ENCODE measurements around the gene KRT77.

- TF ChIP-seq BHLHE40 (IDR thresholded peaks at IDR 0.05; ENCODE audit: borderline replicate concordance) (no peak), FOXA1 (IDR thresholded peaks at IDR 0.05) (no peak), LEF1 (IDR thresholded peaks at IDR 0.05; ENCODE audit: borderline replicate concordance) (no peak)
Measured at GRCh38 chr12:52698651-52699340, 4.5 kb downstream of the KRT77 start.
